ENCODE results near the gene EPOP.
"Not testable (repeated sequence)": the region's sequence is repeated elsewhere in the genome, so short reads cannot be mapped to it uniquely, and the experiment has no call there.

EPOP gene

GRCh38 chr17:38656959-38657823 lies 17.6 kb downstream of the EPOP start:
- no peak overlapping the region for H3K27ac Mint-ChIP-seq
- peaks cover 35% of the 10 kb centered on the region for H3K27me3 Mint-ChIP-seq
- ATAC-seq (ENCODE audit: low read depth) = no peak

GRCh38 chr17:38654411-38655398 lies 20.1 kb downstream of the EPOP start:
- H3K27me3 Mint-ChIP-seq = peaks cover 24% of the 10 kb centered on the region
- H3K4me1 Mint-ChIP-seq = peaks cover 5% of the 10 kb centered on the region
- DNase-seq (ENCODE audit: low spot score in 2 of 2) (no peak), ATAC-seq (ENCODE audit: low read depth) (peak; percentile 38)
- no peaks in the 10 kb centered on the region for H3K36me3 Mint-ChIP-seq
- H3K4me3 Mint-ChIP-seq = no peak overlapping the region
- H3K9me3 Mint-ChIP-seq = no peaks in the 10 kb centered on the region
- H3K27ac Mint-ChIP-seq = no peak overlapping the region

More at GRCh38 chr17:38656959-38657823, 17.6 kb downstream of the EPOP start:
- Mint-ChIP-seq H3K4me3 (no peak overlapping the region), H3K9me3 (no peaks in the 10 kb centered on the region), H3K36me3 (no peaks in the 10 kb centered on the region), H3K4me1 (peaks cover 5% of the 10 kb centered on the region)
- DNase-seq (ENCODE audit: low spot score in 2 of 2) = no peak

- H3K4me1 Mint-ChIP-seq = peaks cover 5% of the 10 kb centered on the region
- no peak overlapping the region for H3K27ac Mint-ChIP-seq
- no peaks in the 10 kb centered on the region for H3K9me3 Mint-ChIP-seq
- no peak overlapping the region for H3K4me3 Mint-ChIP-seq
- DNase-seq (ENCODE audit: low spot score in 2 of 2) (no peak), ATAC-seq (ENCODE audit: low read depth) (peak; percentile 41)
- peaks cover 21% of the 10 kb centered on the region for H3K27me3 Mint-ChIP-seq
- H3K36me3 Mint-ChIP-seq = no peaks in the 10 kb centered on the region
Observed at GRCh38 chr17:38653679-38654078, 21.1 kb downstream of the EPOP start.

DNA sequence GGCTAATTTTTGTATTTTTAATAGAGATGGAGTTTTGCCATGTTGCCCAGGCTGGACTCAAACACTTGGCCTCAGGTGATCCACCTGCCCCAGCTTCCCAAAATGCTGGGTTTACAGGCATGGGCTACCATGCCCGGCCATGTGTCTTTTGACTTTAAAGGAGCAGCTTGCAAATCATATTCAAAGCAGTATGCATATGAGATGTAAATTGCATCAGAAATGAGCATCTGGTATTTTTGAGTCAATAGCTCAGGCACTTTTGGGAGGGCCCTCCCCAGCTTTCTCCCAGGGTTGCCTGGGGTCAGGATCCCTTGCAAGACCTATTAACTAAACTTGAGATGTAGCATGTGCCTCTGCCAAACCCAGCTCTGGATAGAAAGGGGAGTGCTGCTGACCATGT lies 21.5 kb downstream of the EPOP start:
- H3K36me3 Mint-ChIP-seq = no peaks in the 10 kb centered on the region
- DNase-seq (ENCODE audit: low spot score in 2 of 2) = no peak
- H3K27ac Mint-ChIP-seq = no peak overlapping the region
- no peaks in the 10 kb centered on the region for H3K9me3 Mint-ChIP-seq
- peaks cover 5% of the 10 kb centered on the region for H3K4me1 Mint-ChIP-seq
- ATAC-seq (ENCODE audit: low read depth) = no peak
- H3K27me3 Mint-ChIP-seq = peaks cover 18% of the 10 kb centered on the region
- no peak overlapping the region for H3K4me3 Mint-ChIP-seq

DNA sequence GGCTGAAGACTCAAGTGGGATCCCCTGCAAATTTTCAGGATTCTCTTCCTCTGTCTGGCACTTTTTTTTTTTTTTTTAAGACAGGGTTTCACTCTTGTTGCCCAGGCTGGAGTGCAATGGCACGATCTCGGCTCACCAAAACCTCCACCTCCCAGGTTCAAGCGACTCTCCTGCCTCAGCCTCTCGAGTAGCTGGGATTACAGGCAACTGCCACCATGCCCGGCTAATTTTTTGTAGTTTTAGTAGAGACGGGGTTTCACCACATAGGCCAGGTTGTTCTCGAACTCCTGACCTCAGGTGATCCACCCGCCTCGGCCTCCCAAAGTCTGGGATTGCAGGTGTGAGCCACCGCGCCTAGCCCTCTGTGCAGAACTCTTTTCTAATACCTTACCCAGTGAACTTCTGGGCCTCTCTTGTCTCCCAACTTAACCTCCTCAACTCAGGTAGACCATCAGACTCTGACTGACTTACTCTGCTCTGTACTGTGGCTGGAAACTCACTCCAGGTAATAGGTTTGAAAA lies 24.0 kb downstream of the EPOP start:
- not testable (repeated sequence) for H3K36me3 Mint-ChIP-seq; H3K4me3 Mint-ChIP-seq; ATAC-seq (ENCODE audit: low read depth); H3K4me1 Mint-ChIP-seq; DNase-seq (ENCODE audit: low spot score in 2 of 2); H3K9me3 Mint-ChIP-seq; H3K27ac Mint-ChIP-seq; H3K27me3 Mint-ChIP-seq

- ATAC-seq (ENCODE audit: low read depth) (no peak), DNase-seq (ENCODE audit: low spot score in 2 of 2) (no peak)
- H3K9me3 Mint-ChIP-seq = peaks cover 2% of the 10 kb centered on the region
- H3K36me3 Mint-ChIP-seq = peaks cover 2% of the 10 kb centered on the region
- H3K27me3 Mint-ChIP-seq = peaks cover 15% of the 10 kb centered on the region
- H3K4me1 Mint-ChIP-seq = no peaks in the 10 kb centered on the region
- H3K4me3 Mint-ChIP-seq = no peak overlapping the region
- H3K27ac Mint-ChIP-seq = no peak overlapping the region
Observed at GRCh38 chr17:38637951-38638350, 36.8 kb downstream of the EPOP start.

- Mint-ChIP-seq H3K4me3 (no peak overlapping the region), H3K27me3 (peaks cover 15% of the 10 kb centered on the region), H3K4me1 (no peaks in the 10 kb centered on the region), H3K36me3 (peaks cover 2% of the 10 kb centered on the region), H3K27ac (no peak overlapping the region), H3K9me3 (peaks cover 2% of the 10 kb centered on the region)
- no peak for DNase-seq (ENCODE audit: low spot score in 2 of 2)
- ATAC-seq (ENCODE audit: low read depth) = no peak
Observed at GRCh38 chr17:38636054-38636453, 38.7 kb downstream of the EPOP start.

DNA sequence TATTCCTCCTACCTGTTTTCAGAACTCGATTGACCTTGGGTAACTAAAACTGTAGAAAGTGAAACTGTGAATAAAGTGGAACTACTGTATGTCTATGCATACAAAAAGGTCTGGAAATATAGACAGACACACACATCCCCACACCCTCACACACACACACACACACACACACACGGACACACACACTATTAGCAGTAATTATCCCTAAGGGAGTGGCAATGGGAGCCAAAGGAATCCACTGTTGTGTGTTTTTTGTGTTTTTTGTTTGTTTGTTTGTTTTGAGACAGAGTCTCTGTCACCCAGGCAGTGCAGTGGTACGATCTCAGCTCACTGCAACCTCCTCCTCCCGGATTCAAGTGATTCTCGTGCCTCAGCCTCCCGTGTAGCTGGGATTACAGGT lies 42.4 kb downstream of the EPOP start:
- Mint-ChIP-seq H3K9me3 (no peaks in the 10 kb centered on the region), H3K4me3 (no peak overlapping the region), H3K27me3 (peaks cover 10% of the 10 kb centered on the region), H3K27ac (no peak overlapping the region), H3K36me3 (peaks cover 2% of the 10 kb centered on the region), H3K4me1 (no peaks in the 10 kb centered on the region)
- ATAC-seq (ENCODE audit: low read depth) (no peak), DNase-seq (ENCODE audit: low spot score in 2 of 2) (no peak)

- H3K27me3 Mint-ChIP-seq = peaks cover 11% of the 10 kb centered on the region
- no peaks in the 10 kb centered on the region for H3K36me3 Mint-ChIP-seq
- no peak overlapping the region for H3K27ac Mint-ChIP-seq
- H3K4me3 Mint-ChIP-seq = no peak overlapping the region
- no peak for ATAC-seq (ENCODE audit: low read depth)
- peaks cover 3% of the 10 kb centered on the region for H3K9me3 Mint-ChIP-seq
- no peak for DNase-seq (ENCODE audit: low spot score in 2 of 2)
- peaks cover 5% of the 10 kb centered on the region for H3K4me1 Mint-ChIP-seq
Observed at GRCh38 chr17:38628441-38628840, 46.3 kb downstream of the EPOP start.

DNA sequence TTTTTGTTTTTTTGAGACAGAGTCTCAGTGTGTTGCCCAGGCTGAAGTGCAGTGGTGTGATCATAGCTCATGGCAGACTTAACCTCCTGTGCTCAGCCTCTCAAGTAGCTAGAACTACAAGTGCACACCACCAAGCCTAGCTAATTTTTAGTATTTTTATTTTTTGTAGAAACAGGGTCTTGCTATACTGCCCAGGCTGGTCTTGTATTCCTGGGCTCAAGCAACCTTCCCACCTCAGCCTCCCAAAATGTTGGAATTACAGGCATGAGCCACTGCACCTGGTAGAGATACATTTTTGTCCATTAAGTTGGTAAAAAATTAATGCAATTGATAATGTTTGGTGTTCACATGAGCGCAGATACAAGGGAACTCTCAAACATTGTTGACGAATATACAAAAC lies 46.8 kb downstream of the EPOP start:
- Mint-ChIP-seq H3K27ac (no peak overlapping the region), H3K4me3 (no peak overlapping the region), H3K4me1 (peaks cover 5% of the 10 kb centered on the region), H3K36me3 (no peaks in the 10 kb centered on the region), H3K27me3 (peaks cover 11% of the 10 kb centered on the region), H3K9me3 (peaks cover 3% of the 10 kb centered on the region)
- ATAC-seq (ENCODE audit: low read depth) (no peak), DNase-seq (ENCODE audit: low spot score in 2 of 2) (no peak)

GRCh38 chr17:38626606-38627226 lies 48.0 kb downstream of the EPOP start:
- peaks cover 16% of the 10 kb centered on the region for H3K27me3 Mint-ChIP-seq
- DNase-seq (ENCODE audit: low spot score in 2 of 2); H3K9me3 Mint-ChIP-seq; H3K4me1 Mint-ChIP-seq; ATAC-seq (ENCODE audit: low read depth); H3K27ac Mint-ChIP-seq; H3K4me3 Mint-ChIP-seq; H3K36me3 Mint-ChIP-seq: not testable (repeated sequence)

GRCh38 chr17:38625482-38625881 lies 49.3 kb downstream of the EPOP start:
- ATAC-seq (ENCODE audit: low read depth) = no peak
- no peak overlapping the region for H3K27ac Mint-ChIP-seq

GRCh38 chr17:38624782-38625355 lies 49.9 kb downstream of the EPOP start:
- ATAC-seq (ENCODE audit: low read depth) (peak; percentile 88), DNase-seq (ENCODE audit: low spot score in 2 of 2) (peak in 1 of 2 donors; percentile 36)
- Mint-ChIP-seq H3K4me3 (peak overlapping the region; percentile 22), H3K27me3 (peaks cover 25% of the 10 kb centered on the region), H3K27ac (peak overlapping the region; percentile 54)
- H3K9me3 Mint-ChIP-seq, H3K4me1 Mint-ChIP-seq, H3K36me3 Mint-ChIP-seq: not testable (repeated sequence)

More at GRCh38 chr17:38625482-38625881, 49.3 kb downstream of the EPOP start:
- Mint-ChIP-seq H3K4me1 (peaks cover 5% of the 10 kb centered on the region), H3K9me3 (peaks cover 3% of the 10 kb centered on the region), H3K4me3 (no peak overlapping the region), H3K27me3 (peaks cover 23% of the 10 kb centered on the region), H3K36me3 (no peaks in the 10 kb centered on the region)
- no peak for DNase-seq (ENCODE audit: low spot score in 2 of 2)
